Epithelial cell of proximal tubule (primary cell): ENCODE data around the gene BRCA2. TPM values are rescaled to one million over a fixed set of nuclear protein-coding genes. Genes with fewer than 3 reads are reported as not detected.

Experiments used
- DNase-seq: peaks from one replicate; pipeline ENCODE4 v3.0.0-alpha.2; 2011; ENCODE audit warnings: low read depth
- H3K4me3 ChIP-seq: 2 replicates; pipeline ENCODE4 v1.5.1; 2011; ENCODE audit warnings: low read depth, mild to moderate bottlenecking, low read length
- total RNA-seq: library from RNA; depleted of rRNA; stranded (reverse); fragments of >200 nt; gene quantifications from 2 replicates; pipeline ENCODE4 v1.2.3, GENCODE V29; 2015
- TF ChIP-seq, protein P1 (sequence below): conservative IDR thresholded peaks from 2 replicates; pipeline ENCODE4 v1.5.1; 2012; ENCODE audit warnings: low read depth, mild to moderate bottlenecking, low read length

BRCA2 gene
- total RNA-seq, 1 donor from 2014 or later: 10.1 TPM

DNA sequence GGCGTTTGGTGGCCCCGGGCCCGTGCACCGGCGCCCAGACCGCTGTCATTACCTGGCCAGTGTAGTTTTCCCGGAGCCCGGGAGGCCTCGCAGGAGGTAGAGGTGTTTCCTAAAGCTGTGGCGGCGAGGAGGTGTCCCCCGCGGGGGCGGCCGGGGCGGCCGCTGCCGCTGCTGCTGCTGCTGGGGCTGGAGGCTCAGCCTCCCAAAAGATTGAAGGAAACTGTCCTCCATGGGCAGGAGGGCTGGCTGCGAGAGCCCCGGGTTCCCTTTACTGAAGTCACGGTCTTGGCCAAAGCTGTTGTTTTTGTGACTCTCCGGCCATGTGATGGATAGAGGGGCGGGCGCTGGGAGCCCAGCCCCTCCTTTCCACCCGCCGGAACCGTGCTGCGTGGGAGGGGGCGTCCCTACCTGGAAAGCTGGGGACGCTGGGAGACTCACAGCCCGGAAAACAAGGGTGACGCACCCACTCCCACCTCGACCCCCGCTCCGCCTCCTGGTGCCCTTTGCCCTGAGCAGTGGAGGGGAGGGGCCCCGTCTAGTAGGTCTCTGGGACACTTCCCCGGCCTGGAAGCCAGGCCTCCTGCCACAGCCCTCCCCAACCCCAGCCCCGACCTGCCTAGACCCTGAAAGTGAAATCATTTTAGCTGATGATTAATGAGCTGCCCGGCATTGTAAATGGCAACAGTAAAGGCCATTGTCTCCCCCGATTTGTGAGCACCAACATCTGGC, 112.7 kb downstream of the BRCA2 start, which contains the start of gene N4BP2L1:
TSS of gene N4BP2L1 (minus strand) at position 279 of the 729 bp plus-strand sequence. CDS start at position 231, 48 bp downstream.
- TF ChIP-seq, protein P1, sequence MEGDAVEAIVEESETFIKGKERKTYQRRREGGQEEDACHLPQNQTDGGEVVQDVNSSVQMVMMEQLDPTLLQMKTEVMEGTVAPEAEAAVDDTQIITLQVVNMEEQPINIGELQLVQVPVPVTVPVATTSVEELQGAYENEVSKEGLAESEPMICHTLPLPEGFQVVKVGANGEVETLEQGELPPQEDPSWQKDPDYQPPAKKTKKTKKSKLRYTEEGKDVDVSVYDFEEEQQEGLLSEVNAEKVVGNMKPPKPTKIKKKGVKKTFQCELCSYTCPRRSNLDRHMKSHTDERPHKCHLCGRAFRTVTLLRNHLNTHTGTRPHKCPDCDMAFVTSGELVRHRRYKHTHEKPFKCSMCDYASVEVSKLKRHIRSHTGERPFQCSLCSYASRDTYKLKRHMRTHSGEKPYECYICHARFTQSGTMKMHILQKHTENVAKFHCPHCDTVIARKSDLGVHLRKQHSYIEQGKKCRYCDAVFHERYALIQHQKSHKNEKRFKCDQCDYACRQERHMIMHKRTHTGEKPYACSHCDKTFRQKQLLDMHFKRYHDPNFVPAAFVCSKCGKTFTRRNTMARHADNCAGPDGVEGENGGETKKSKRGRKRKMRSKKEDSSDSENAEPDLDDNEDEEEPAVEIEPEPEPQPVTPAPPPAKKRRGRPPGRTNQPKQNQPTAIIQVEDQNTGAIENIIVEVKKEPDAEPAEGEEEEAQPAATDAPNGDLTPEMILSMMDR: no peak
- peak within 1 kb of the TSS; percentile 60 for H3K4me3 ChIP-seq
- no peak for DNase-seq

DNA sequence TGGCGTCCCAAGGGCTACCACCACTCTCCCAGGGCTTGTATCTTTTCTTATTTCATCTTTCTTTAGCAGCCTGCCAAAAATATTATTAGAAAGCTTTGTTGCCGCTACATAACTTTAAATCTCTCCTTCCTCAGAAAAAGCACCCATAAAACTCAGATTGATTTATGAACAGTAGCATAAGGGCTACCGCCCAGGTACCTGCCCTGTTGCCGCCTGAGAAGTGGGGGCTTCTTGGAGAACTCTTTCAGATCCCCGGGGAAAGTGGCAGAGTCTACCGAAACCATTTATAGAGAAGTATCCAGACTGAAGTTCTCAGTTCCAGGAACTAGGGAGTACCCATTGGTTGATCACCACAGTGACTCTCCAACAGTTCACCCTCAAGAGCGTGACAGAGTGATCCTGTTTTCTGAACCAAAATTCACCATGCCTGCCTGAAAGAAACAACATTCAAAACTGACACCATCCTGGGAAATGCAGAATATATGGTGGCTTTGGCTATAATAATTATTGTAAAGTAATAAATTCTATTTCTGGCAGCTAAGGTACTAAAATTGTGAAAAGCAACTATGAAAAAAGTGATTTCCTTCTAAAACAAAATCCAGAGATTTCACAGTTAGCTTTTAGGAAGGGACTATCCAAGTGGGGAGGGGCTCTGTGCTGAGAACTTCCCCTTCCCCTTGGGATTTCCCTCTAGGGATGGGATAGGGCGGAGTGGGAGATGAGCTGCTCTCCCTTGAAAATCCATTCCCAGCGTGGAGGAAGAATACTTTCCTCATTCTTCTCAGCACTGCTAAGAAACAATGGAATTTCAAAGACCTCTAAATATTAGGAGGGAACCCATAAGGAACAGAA, 113.5 kb downstream of the BRCA2 start:
- H3K4me3 ChIP-seq: peak overlapping the region; percentile 60
- TF ChIP-seq, protein P1: no peak

DNA sequence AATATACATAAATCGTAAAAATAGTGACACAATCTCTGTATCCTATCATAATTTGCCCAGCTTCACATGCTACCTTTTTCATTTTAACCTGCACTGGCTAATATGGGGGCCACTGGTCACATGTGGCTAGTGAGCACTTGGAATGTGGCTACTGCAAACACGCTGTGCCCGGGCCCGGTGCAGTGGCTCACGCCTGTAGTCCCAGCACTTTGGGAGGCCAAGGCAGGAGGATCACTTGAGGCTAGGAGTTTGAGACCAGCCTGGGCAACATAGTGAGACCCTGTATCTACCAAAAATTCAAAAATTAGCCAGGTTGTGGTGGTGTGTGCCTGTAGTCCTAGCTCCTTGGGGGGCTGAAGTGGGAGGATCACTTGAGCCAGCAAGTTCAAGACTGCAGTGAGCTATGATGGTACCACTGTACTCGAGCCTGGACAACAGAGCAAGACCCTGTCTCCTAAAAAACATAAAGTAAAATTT, 114.2 kb downstream of the BRCA2 start:
- TF ChIP-seq, protein P1: no peak

More for the DNA sequence above, 113.5 kb downstream of the BRCA2 start:
- DNase-seq: no peak

DNA sequence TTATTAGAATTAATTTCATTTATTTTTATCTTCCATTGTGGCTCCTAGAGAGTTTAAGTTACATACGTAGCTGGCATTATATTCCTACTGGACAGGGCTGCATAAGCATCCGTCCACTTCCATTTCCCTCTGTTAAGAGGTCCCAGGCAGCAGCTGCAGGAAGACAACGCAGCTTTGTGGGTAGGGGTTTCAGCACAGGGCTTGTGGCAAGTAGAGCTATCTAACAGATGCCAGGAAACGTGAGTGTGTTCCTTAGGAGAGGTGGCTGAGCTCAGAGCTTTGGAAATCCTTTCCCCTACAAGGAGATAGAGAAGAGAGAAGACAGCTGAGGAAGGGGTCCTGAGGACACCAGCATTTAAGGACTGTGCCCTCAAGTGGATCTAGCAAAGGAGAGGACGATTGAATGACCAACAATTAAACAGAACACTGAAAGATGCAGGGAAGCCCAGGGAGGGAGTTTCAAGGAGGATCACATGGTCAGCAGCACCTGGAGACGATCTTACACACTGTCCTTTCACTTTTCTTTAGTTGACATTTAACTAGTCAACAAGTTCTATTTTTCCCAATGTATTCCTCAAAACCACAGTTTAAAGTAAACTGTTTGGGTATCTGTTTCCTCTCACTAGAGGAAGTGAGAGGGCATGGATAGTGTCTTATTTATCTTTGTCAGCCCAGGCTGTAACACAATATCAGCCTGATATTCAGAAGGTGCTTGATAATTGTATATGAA, 114.9 kb downstream of the BRCA2 start:
- DNase-seq: no peak
- TF ChIP-seq, protein P1: no peak
- H3K4me3 ChIP-seq: no peak overlapping the region

More for the DNA sequence above, 114.2 kb downstream of the BRCA2 start:
- DNase-seq: no peak
- no peak overlapping the region for H3K4me3 ChIP-seq

- no peak for DNase-seq
- no peak overlapping the region for H3K4me3 ChIP-seq
- TF ChIP-seq, protein P1: no peak
These were observed 116.1 kb downstream of the BRCA2 start for GRCh38 chr13:32431361-32431760.

GRCh38 chr13:32432856-32433255, 117.5 kb downstream of the BRCA2 start:
- TF ChIP-seq, protein P1: no peak
- no peak for DNase-seq
- no peak overlapping the region for H3K4me3 ChIP-seq
